ENCODE results near the gene MAPK8IP3.

MAPK8IP3 gene

DNA sequence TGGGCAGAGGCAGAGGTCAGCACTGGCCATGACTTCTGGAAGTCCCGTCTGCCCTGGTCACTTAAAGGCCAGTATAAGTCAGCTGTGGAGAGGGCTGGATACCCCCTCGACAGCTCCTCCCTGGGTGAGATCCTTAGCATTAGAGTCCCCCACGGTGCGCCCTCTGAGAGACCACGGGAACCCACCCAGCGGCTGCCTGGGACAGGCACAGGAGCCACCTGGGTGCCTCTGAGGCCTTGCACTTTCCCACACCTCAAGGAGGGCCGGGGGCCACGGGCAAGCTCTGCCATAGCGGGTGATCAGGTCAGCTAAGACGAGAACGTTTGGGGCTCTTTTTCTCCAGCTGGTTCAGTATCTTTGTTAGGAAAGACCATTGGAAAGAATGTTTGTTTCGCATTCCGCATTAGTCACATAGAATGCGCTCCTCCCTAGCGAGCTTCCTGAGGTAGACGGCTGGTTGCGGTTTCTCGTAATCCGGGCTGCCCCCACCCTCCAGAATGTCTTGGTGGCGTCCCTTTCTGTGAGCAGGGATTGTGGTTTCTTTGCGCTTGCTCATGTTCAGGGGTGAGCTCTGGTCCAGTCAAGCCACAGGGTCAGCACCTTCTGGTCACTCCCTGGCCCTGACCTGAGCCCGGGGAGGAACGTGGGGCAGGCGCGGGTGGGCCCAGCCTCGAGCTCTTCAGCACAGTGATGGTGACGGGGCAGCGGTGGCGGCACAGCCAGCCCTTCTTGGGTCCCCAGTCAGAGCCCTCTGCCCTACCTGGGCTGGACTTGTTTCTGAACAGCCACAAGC lies 40.1 kb downstream of the MAPK8IP3 start:
- TF ChIP-seq, protein P1, sequence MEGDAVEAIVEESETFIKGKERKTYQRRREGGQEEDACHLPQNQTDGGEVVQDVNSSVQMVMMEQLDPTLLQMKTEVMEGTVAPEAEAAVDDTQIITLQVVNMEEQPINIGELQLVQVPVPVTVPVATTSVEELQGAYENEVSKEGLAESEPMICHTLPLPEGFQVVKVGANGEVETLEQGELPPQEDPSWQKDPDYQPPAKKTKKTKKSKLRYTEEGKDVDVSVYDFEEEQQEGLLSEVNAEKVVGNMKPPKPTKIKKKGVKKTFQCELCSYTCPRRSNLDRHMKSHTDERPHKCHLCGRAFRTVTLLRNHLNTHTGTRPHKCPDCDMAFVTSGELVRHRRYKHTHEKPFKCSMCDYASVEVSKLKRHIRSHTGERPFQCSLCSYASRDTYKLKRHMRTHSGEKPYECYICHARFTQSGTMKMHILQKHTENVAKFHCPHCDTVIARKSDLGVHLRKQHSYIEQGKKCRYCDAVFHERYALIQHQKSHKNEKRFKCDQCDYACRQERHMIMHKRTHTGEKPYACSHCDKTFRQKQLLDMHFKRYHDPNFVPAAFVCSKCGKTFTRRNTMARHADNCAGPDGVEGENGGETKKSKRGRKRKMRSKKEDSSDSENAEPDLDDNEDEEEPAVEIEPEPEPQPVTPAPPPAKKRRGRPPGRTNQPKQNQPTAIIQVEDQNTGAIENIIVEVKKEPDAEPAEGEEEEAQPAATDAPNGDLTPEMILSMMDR (conservative IDR thresholded peaks at IDR 0.05; ENCODE audit: low read depth, low read length) = no peak
- peak overlapping the region; percentile 13 for H3K4me3 ChIP-seq (ENCODE audit: low read depth, low read length)
- peak; percentile 96 for DNase-seq (ENCODE audit: low read depth)

GRCh38 chr16:1746693-1747195 lies 40.7 kb downstream of the MAPK8IP3 start:
- no peak for DNase-seq (ENCODE audit: low read depth)
- no peak overlapping the region for H3K4me3 ChIP-seq (ENCODE audit: low read depth, low read length)
- TF ChIP-seq, protein P1 (conservative IDR thresholded peaks at IDR 0.05; ENCODE audit: low read depth, low read length) = no peak

DNA sequence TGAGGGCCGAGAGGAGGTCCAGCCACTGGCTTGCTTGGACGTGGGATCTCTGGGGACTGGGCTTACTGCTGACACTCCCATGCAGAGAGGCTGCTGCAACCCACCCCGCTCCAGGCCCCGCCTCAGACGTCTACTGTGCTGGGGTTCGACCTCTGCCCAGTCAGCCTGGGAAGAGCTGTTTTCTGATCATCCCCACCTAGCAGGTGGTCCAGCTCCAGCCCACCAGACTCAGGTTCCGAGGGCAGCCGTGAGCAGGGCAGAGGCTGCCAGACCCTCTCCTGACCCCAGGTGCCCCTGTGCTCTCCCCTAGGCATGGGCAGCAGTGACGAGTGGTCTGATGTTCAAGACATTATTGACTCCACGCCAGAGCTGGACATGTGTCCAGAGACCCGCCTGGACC lies 41.9 kb downstream of the MAPK8IP3 start:
- DNase-seq (ENCODE audit: low read depth) = no peak
- TF ChIP-seq, protein P1 (conservative IDR thresholded peaks at IDR 0.05; ENCODE audit: low read depth, low read length) = no peak
- no peak overlapping the region for H3K4me3 ChIP-seq (ENCODE audit: low read depth, low read length)

DNA sequence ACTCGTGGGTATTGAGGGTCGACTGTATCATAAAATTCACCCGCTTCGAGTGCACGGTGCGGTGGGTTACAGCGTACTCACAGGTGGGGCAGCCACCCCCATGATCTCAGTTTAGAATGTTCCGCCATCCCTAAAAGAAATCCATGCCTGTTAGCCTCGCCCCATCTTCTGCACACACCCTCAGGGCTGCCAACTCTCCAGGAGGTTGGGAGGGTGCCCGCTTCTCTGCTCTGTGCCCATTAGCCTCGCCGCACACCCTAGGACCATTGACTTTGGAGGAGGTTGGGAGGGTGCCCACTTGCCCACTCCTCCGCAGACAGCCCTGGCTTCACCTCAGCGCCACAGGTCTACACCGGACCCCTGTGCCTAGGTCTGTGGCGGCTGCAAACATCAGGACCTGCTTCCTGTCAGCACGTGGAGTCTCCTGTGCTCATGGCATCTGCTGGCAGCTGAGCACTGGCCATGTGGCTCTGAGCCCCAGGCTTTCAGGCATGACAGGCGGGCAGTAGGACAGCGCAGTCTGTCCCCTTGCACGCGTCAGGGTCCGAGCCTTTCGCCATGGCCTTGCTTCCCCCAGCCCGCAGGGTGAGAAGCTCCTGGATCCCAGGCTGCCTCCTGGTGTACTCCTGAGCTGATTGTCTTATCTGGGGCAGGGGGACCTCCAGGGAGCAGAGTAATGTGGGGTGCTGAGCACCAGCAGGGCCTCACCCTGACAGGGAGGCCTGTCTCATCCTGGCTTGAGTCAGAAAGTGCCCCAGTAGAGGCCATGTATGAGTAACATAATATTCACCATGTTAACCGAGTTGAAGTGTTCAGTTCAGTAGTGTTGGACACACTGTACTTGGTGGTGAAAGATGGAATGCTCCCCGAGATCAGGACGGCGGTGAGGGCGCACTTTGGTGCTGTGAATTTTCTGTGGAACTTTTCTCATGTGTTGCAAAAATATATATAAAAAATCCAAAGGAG lies 43.4 kb downstream of the MAPK8IP3 start:
- H3K4me3 ChIP-seq (ENCODE audit: low read depth, low read length) = no peak overlapping the region
- DNase-seq (ENCODE audit: low read depth) = peak; percentile 72
- TF ChIP-seq, protein P1 (conservative IDR thresholded peaks at IDR 0.05; ENCODE audit: low read depth, low read length) = no peak

DNA sequence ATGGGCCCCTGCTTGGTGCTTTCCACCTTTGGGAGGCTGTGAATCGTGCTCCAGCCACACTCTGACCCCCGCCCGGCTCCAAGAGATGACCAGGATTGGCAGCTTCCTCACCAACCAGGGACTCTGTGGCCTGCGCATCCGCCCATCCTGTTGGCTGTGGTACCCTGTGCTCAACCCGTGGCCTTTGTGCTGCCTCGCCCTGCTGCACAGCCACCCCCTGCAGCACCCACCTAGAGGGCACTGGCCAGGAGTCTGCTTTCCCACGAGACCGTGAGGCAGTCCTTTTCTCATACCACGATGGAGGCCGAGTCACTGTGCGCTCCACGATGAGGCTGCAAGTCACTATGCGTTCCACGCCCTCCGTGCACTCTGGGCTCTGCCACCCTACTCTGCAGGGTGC lies 46.0 kb downstream of the MAPK8IP3 start:
- H3K4me3 ChIP-seq (ENCODE audit: low read depth, low read length) = no peak overlapping the region
- DNase-seq (ENCODE audit: low read depth) = no peak
- TF ChIP-seq, protein P1 (conservative IDR thresholded peaks at IDR 0.05; ENCODE audit: low read depth, low read length) = no peak

- TF ChIP-seq, protein P1 (conservative IDR thresholded peaks at IDR 0.05; ENCODE audit: low read depth, low read length) = no peak
- no peak for DNase-seq (ENCODE audit: low read depth)
- H3K4me3 ChIP-seq (ENCODE audit: low read depth, low read length) = no peak overlapping the region
Measured at GRCh38 chr16:1752853-1753252, 46.9 kb downstream of the MAPK8IP3 start.

Data from choroid plexus epithelial cell (primary cell).